Suprapubic skin (tissue), 4 donors: ENCODE results near the gene CHST4. TPM values are rescaled to one million over a fixed set of nuclear protein-coding genes. Genes with fewer than 3 reads are reported as not detected.

Experiments used
- DNase-seq, 2 donors: peaks; one replicate each; pipeline ENCODE4 v3.0.0-alpha.2; 2019; ENCODE audit warnings: low spot score in 2 of 2
- H3K27ac ChIP-seq: fragments of 200-600 bp; sonication (generic); one replicate; pipeline ENCODE4 v1.5.1; 2019
- H3K27me3 ChIP-seq: fragments of 200-600 bp; sonication (generic); one replicate; pipeline ENCODE4 v1.5.1; 2019
- H3K36me3 ChIP-seq: fragments of 200-600 bp; sonication (generic); one replicate; pipeline ENCODE4 v1.5.1; 2019
- H3K4me1 ChIP-seq: fragments of 200-600 bp; sonication (generic); one replicate; pipeline ENCODE4 v1.5.1; 2019
- H3K4me3 ChIP-seq: fragments of 200-600 bp; sonication (generic); one replicate; pipeline ENCODE4 v1.5.1; 2019; ENCODE audit warnings: mild to moderate bottlenecking
- H3K9me3 ChIP-seq: fragments of 200-600 bp; sonication (generic); one replicate; pipeline ENCODE4 v1.5.1; 2019
- CTCF ChIP-seq, 2 donors: fragments of 200-600 bp in 1 of 2; fragments of 450-650 bp in 1 of 2; sonication (generic) in 1 of 2; IDR thresholded peaks; one replicate each; pipeline ENCODE4 v1.5.1; 2016 to 2019; ENCODE audit warnings: antibody characterized with exemption in 2 of 2, mild to moderate bottlenecking in 1 of 2, moderate library complexity in 1 of 2
- EP300 ChIP-seq: sonication (generic); formaldehyde crosslinking; IDR thresholded peaks from one replicate; pipeline ENCODE4 v1.6.1; 2017; ENCODE audit warnings: antibody characterized with exemption
- POLR2A ChIP-seq, 2 donors: fragments of 450-650 bp; IDR thresholded peaks; one replicate each; pipeline ENCODE4 v1.6.1; 2017; ENCODE audit warnings: antibody characterized with exemption in 2 of 2, mild to moderate bottlenecking in 2 of 2, moderate library complexity in 2 of 2
- POLR2AphosphoS5 ChIP-seq, 3 donors: sonication (generic); formaldehyde crosslinking; IDR thresholded peaks; one replicate each; pipeline ENCODE4 v1.6.1; 2017; ENCODE audit warnings: antibody characterized with exemption in 3 of 3
- WGBS: methylation state at CpG from one replicate; pipeline ENCODE4 v1.1.5; 2018; 5-methylcytosine and 5-hydroxymethylcytosine counted together
- total RNA-seq, 4 donors: library from RNA; depleted of rRNA; stranded (reverse); fragments of >200 nt; gene quantifications; one replicate each; pipeline ENCODE4 v1.1.0, GENCODE V29; 2016

CHST4 gene
- total RNA-seq, 4 donors from 2014 or later, result not detected

- Histone ChIP-seq H3K27ac (no peak overlapping the region), H3K36me3 (no peaks in the 10 kb centered on the region), H3K27me3 (no peaks in the 10 kb centered on the region), H3K4me3 (no peak overlapping the region), H3K9me3 (no peaks in the 10 kb centered on the region), H3K4me1 (no peaks in the 10 kb centered on the region)
- DNase-seq, result no peak
- WGBS, result 92% methylated on average over 3 of the region's 3 CpGs
- TF ChIP-seq CTCF (IDR thresholded peaks at IDR 0.05), result no peak
- TF ChIP-seq POLR2A (IDR thresholded peaks at IDR 0.05), result no peak
- no peak for TF ChIP-seq POLR2AphosphoS5 (IDR thresholded peaks at IDR 0.05)
- no peak for TF ChIP-seq EP300
Observed at GRCh38 chr16:71584543-71585317, 58.5 kb downstream of the CHST4 start.

- Histone ChIP-seq H3K4me3 (no peak overlapping the region), H3K9me3 (no peaks in the 10 kb centered on the region), H3K4me1 (no peaks in the 10 kb centered on the region), H3K36me3 (no peaks in the 10 kb centered on the region), H3K27ac (no peak overlapping the region), H3K27me3 (no peaks in the 10 kb centered on the region)
- TF ChIP-seq POLR2AphosphoS5 (IDR thresholded peaks at IDR 0.05) (no peak), EP300 (no peak), CTCF (IDR thresholded peaks at IDR 0.05) (no peak), POLR2A (IDR thresholded peaks at IDR 0.05) (no peak)
- DNase-seq, result no peak
- 63% methylated on average over 4 of the region's 4 CpGs for WGBS
Observed at GRCh38 chr16:71585318-71585703, 59.1 kb downstream of the CHST4 start.

Other genes with a start within 250 kb of the CHST4 start
- 10 to 100 TPM; 17.9 to 21.3 (median 19.6) TPM for gene CMTR2, start 237.0 kb upstream of the CHST4 start, total RNA-seq
- 1 to 10 TPM; 4.3 to 7.7 (median 5.6) TPM for gene CALB2, start 167.7 kb upstream of the CHST4 start, total RNA-seq
- gene TLE7, start 84.4 kb upstream of the CHST4 start, total RNA-seq, result not detected
- gene ZNF23, start 64.2 kb upstream of the CHST4 start, total RNA-seq, result 1 to 10 TPM; 2.5 to 5.8 (median 4.8) TPM
- gene ZNF19, start 37.1 kb upstream of the CHST4 start, total RNA-seq, result 10 to 100 TPM in 1 of 4 donors, 1 to 10 TPM in 2, under 1 TPM in 1; 0.87 to 10.4 (median 5.3) TPM
- gene TAT, start 50.7 kb downstream of the CHST4 start, total RNA-seq, result 1 to 10 TPM in 1 of 4 donors, not detected in 3; 2.0 TPM
- gene MARVELD3, start 99.8 kb downstream of the CHST4 start, total RNA-seq, result 10 to 100 TPM in 1 of 4 donors, 1 to 10 TPM in 3; 3.8 to 10.2 (median 6.2) TPM
- gene PHLPP2, start 198.3 kb downstream of the CHST4 start, total RNA-seq, result 1 to 10 TPM; 3.5 to 7.2 (median 5.9) TPM